ENCODE measurements around the gene GNAQ.

GRCh38 chr9:77959803-77960202 lies 71.8 kb downstream of the GNAQ start:
- TF ChIP-seq CTCF (IDR thresholded peaks at IDR 0.05; ENCODE audit: low read depth, low read length, poor library complexity, severe bottlenecking) (no peak), EZH2phosphoT487 (IDR thresholded peaks at IDR 0.05; ENCODE audit: borderline replicate concordance, low read length) (no peak)

Data from DOHH2 (cell line).